Measurements from ENCODE around the gene PDE6A. TPM values are rescaled to one million over a fixed set of nuclear protein-coding genes. Genes with fewer than 3 reads are reported as not detected.

PDE6A gene
- total and polyA plus RNA-seq, 9 of the 15 experiments (the other 6 are each of a cell fraction or from before 2014, with no cell fraction given) = 0.01 to 0.04 (median 0.01) TPM; not detected in 6

DNA sequence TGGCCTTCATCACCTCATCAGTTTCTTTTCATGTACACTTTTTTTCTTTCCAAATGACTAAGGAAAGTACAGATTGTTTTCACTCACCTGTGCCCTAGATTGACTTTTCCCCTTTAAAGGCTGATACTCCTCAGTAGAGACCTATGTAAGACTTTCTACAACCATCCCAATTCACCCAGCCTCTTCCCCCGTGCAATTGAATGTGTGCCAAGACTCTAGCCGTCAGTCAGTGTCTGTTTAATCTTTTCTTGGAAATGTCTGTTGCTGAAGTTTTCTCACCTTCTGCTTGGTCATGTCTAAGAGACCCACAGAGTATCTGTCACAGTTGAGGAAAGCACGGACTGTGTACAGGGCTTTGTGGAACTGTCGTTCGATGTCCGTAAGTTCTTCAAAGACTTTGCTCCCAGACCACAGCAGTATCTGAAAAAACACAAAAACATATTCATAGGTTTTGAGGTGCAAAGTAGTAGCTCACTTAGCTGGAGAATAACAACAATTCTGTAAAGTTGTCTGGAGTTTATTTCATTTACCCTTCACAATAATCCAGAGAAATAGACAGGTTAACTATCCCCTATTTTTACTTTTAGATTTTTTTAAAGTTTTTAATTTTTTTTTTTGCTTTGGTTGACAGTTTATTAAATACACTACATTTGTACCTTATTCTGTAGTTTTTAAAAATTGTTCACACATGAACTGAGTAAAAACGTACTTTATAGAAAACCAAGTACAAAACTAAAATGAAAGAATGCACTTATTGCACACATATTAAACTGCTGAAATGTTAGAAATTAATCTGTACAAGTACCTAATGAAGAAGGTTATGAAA, 13.6 kb downstream of the PDE6A start (continued):
- no peak for TF ChIP-seq ZBTB7A (IDR thresholded peaks at IDR 0.05; ENCODE audit: borderline replicate concordance, control insufficient read depth, low read depth, low read length)
- TF ChIP-seq FOXJ2 (tag; IDR thresholded peaks at IDR 0.05) = peak; percentile 53; the same call in 1 of the 2 replicates
- no peak for TF ChIP-seq CBFB (CRISPR knock-in tag; IDR thresholded peaks at IDR 0.05)
- no peak for TF ChIP-seq EZH2 (IDR thresholded peaks at IDR 0.05; ENCODE audit: borderline replicate concordance, low read depth, low read length)

DNA sequence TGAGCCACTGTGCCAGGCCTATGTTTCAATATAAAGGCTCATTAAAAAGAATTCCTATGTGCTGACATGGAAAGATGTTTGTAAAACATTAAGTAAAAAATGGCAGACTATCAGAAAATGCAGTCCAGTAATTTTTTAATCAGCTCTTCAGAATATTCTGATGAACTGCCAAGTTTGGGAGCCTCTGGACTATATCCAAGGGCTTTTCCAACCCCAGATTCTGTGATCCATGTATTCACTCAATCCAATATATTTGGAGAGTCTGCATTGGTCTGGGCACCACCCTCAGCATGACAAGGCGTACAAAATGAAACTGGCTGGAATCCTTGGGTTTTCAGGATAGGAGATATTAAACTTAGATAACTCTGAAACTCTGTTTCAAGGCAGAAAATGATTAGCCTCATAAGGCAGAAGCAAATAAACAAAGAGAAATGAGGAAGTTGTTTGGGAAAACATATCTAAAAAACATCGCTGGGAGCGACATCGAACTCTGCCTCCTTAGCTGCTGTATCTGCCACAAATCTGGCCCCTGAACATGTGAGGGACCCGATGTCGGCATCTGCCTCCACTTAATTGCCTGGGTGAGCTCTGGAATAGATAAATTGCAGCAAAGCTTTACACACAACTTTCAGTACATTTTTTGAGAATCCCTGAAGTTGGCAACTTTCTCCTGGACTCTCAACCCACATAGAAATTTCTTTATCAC, 14.4 kb downstream of the PDE6A start:
- Histone ChIP-seq H3K4me3 (peak overlapping the region; percentile 18), H3K79me2 (ENCODE audit: control insufficient read depth, insufficient read depth, low read length) (no peaks in the 10 kb centered on the region), H3K27me3 (ENCODE audit: control insufficient read depth in 2 of 2, insufficient read depth in 2 of 2, low read length in 2 of 2) (no peaks in the 10 kb centered on the region), H3K9me3 (replicated peaks; ENCODE audit: control insufficient read depth, insufficient read depth, low read depth, low read length) (no peaks in the 10 kb centered on the region), H2AFZ (ENCODE audit: low read depth, low read length) (peak overlapping the region; percentile 29), H3K4me2 (ENCODE audit: insufficient read depth, low read length) (peak overlapping the region; percentile 71), H3K9me1 (ENCODE audit: control insufficient read depth, insufficient read depth, low read length) (no peaks in the 10 kb centered on the region), H3K4me1 (replicated peaks in 1 of 2; ENCODE audit: control insufficient read depth in 2 of 2, insufficient read depth in 2 of 2, low read length in 2 of 2) (peaks cover 5 to 19% of the 10 kb centered on the region in 2 experiments; a peak in 4 of 5 replicates), H3K9ac (ENCODE audit: insufficient read depth in 1 of 2, low read depth in 2 of 2, low read length in 2 of 2) (peak overlapping the region; percentile 11 to 75; a peak in 2 of 4 replicates), H4K20me1 (replicated peaks; ENCODE audit: control insufficient read depth, insufficient read depth, low read length) (no peaks in the 10 kb centered on the region), H3K27ac (ENCODE audit: extremely low read depth, low read depth, low read length) (peak overlapping the region; percentile 55), H3K36me3 (ENCODE audit: control insufficient read depth, insufficient read depth, low read length) (no peaks in the 10 kb centered on the region)
- no TSS peak for BruUV-seq (replicated peaks)
- intact Hi-C loops (cut with micrococcal nuclease) = no loop called here
- peak; percentile 36 for ATAC-seq
- no peak for FAIRE-seq
- 2% methylated on average over 6 of the region's 6 CpGs for WGBS (ENCODE audit: insufficient coverage, low coverage, missing lambda C conversion rate)
- in situ Hi-C loops (cut with MboI) = no loop called here
- ChIA-PET POLR2A (interaction anchor here (1.0 to 1.5 kb wide), 4 partner anchors 9 to 19 kb away, joined by 3 to 4 read pairs (median 3); no protein-coding TSS in a partner anchor), CTCF (ENCODE audit: low intra/inter-chr PET ratio) (no interaction called here)
- no peak for DNase-seq (ENCODE audit: extremely low read depth in 1 of 4, low spot score in 3 of 4)
- peak in 1 of 2 experiments; percentile 90; a peak in 2 of 4 replicates for TF ChIP-seq RCOR1 (IDR thresholded peaks at IDR 0.05; ENCODE audit: borderline replicate concordance in 1 of 2, low read depth in 2 of 2, low read length in 2 of 2)
- TF ChIP-seq CCNT2 (IDR thresholded peaks at IDR 0.05; ENCODE audit: borderline replicate concordance, extremely low read depth, insufficient read length, low read depth, low read length) = peak; percentile 8
- TF ChIP-seq, protein P1, sequence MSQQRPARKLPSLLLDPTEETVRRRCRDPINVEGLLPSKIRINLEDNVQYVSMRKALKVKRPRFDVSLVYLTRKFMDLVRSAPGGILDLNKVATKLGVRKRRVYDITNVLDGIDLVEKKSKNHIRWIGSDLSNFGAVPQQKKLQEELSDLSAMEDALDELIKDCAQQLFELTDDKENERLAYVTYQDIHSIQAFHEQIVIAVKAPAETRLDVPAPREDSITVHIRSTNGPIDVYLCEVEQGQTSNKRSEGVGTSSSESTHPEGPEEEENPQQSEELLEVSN (IDR thresholded peaks at IDR 0.05; ENCODE audit: borderline replicate concordance in 1 of 2, extremely low read depth in 1 of 2, insufficient read depth in 1 of 2, insufficient read length in 1 of 2, low read depth in 1 of 2, low read length in 1 of 2, poor library complexity in 1 of 2, severe bottlenecking in 1 of 2) = peak; percentile 19 to 35
- peak; percentile 45; the same call in 1 of the 2 replicates for TF ChIP-seq SMARCE1 (IDR thresholded peaks at IDR 0.05)
- TF ChIP-seq GTF2E2 (tag; IDR thresholded peaks at IDR 0.05) = peak; percentile 77
- peak; percentile 61; the same call in 1 of the 2 replicates for TF ChIP-seq MTA1 (IDR thresholded peaks at IDR 0.05; ENCODE audit: borderline replicate concordance)
- peak; percentile 20; the same call in 1 of the 2 replicates for TF ChIP-seq NFE2 (IDR thresholded peaks at IDR 0.05; ENCODE audit: low read depth)
- TF ChIP-seq TCF3 (CRISPR knock-in tag; IDR thresholded peaks at IDR 0.05) = no peak
- TF ChIP-seq, protein P2, sequence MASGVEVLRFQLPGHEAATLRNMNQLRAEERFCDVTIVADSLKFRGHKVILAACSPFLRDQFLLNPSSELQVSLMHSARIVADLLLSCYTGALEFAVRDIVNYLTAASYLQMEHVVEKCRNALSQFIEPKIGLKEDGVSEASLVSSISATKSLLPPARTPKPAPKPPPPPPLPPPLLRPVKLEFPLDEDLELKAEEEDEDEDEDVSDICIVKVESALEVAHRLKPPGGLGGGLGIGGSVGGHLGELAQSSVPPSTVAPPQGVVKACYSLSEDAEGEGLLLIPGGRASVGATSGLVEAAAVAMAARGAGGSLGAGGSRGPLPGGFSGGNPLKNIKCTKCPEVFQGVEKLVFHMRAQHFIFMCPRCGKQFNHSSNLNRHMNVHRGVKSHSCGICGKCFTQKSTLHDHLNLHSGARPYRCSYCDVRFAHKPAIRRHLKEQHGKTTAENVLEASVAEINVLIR (CRISPR knock-in tag; IDR thresholded peaks at IDR 0.05) = no peak
